Aorta (tissue), 5 donors: ENCODE measurements around the gene NCAM1. TPM values are rescaled to one million over a fixed set of nuclear protein-coding genes. Genes with fewer than 3 reads are reported as not detected.

ENCODE experiments used
- ATAC-seq: fragments of 200-7000 bp; cut with Tn5 transposase; one replicate; pipeline ENCODE4 v1.9.1; 2022; ENCODE audit warnings: moderate library complexity; ENCODE audit not compliant: low FRiP score
- DNase-seq, 2 donors: peaks; one replicate each; pipeline ENCODE4 v3.0.0-alpha.2; 2020
- H3K27ac ChIP-seq, 2 donors: one replicate each; pipeline ENCODE4 v1.5.1; 2013; ENCODE audit warnings: low read length in 2 of 2, mild to moderate bottlenecking in 2 of 2, moderate library complexity in 2 of 2, control low read depth in 1 of 2, inconsistent platforms in 1 of 2, low read depth in 1 of 2
- H3K27me3 ChIP-seq, 2 donors: one replicate each; pipeline ENCODE4 v1.6.1; 2013; ENCODE audit warnings: control low read depth in 1 of 2, low read length in 1 of 2, mild to moderate bottlenecking in 1 of 2, moderate library complexity in 1 of 2; ENCODE audit not compliant: insufficient read depth in 2 of 2, control insufficient read depth in 1 of 2
- H3K36me3 ChIP-seq, 2 donors: one replicate each; pipeline ENCODE4 v1.6.1; 2013; ENCODE audit warnings: control low read depth in 1 of 2, low read length in 1 of 2, mild to moderate bottlenecking in 1 of 2; ENCODE audit not compliant: insufficient read depth in 2 of 2, control insufficient read depth in 1 of 2
- H3K4me1 ChIP-seq, 2 donors: one replicate each; pipeline ENCODE4 v1.6.1; 2013; ENCODE audit warnings: low read length in 2 of 2, control low read depth in 1 of 2, mild to moderate bottlenecking in 1 of 2, moderate library complexity in 1 of 2; ENCODE audit not compliant: insufficient read depth in 2 of 2, control insufficient read depth in 1 of 2
- H3K4me3 ChIP-seq, 2 donors: one replicate each; pipeline ENCODE4 v1.5.1; 2013; ENCODE audit warnings: low read length in 2 of 2, control low read depth in 1 of 2, mild to moderate bottlenecking in 1 of 2
- H3K9me3 ChIP-seq: one replicate; pipeline ENCODE4 v1.6.1; 2013; ENCODE audit warnings: mild to moderate bottlenecking, low read length; ENCODE audit not compliant: control insufficient read depth
- WGBS, 2 donors: extraction: QIAGEN DNeasy Blood & Tissue Kit; methylation state at CpG; one replicate each; pipeline ENCODE4 v1.1.7; 2013; 5-methylcytosine and 5-hydroxymethylcytosine counted together
- intact Hi-C, 2 donors: fragments of 100-400 bp; cut with DNase I; formaldehyde crosslinking; loops; one replicate each; pipeline versions ENCODE4 v1.14.2 to v1.15.0; 2022
- polyA plus RNA-seq, 2 donors: library from polyadenylated mRNA; stranded (reverse); fragments of 200-250 nt; gene quantifications; one replicate each; pipeline ENCODE4 v1.2.3, GENCODE V29; 2013
- total RNA-seq, 2 donors: library from RNA; stranded (reverse); fragmentation: NEBNext Ultra II Directional; extraction: Animal tissue kit (Norgen Biotek cat#: 25700); gene quantifications; one replicate each; pipeline ENCODE4 v1.2.1, GENCODE V29; 2021
- donor health status: healthy with polysubstance abuse.
- donor health status: Bipolar disorder and iron deficiency.
- donor health status: DM: no; HTN: no; CAD: no.
- donor health status: DM: no; HTN: no; CAD: no.
- donor health status: DM: yes; HTN: yes; CAD: no.

Gene NCAM1
- total and polyA plus RNA-seq, 4 donors = 1.8 to 19.4 (median 6.1) TPM

DNA sequence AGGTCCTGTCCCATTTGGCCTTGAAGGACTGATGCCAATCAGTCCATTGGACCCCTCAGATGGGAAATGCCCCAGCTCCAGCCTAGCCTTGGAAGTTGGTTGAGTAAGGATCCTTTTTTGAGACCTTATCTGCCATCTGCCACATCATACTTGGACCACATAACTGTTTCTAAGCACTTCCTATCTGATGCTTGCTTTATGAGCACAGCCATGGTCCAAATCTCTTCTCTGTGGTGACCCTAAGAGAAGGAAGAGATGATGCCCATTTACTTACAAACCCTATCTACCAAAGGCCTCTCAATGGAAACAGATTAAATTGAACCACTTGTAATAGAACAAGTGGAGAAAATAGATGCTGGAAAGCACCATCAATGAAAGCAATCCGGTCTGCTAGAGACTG is 299.3 kb downstream of the NCAM1 start:
- H3K4me3 ChIP-seq = no peak overlapping the region
- H3K27ac ChIP-seq = no peak overlapping the region
- intact Hi-C loops = no loop called here
- H3K36me3 ChIP-seq = no peaks in the 10 kb centered on the region
- H3K4me1 ChIP-seq = no peaks in the 10 kb centered on the region
- H3K9me3 ChIP-seq = no peaks in the 10 kb centered on the region
- DNase-seq (no peak), ATAC-seq (no peak)
- 96 to 100% methylated on average over 1 of the region's 1 CpG for WGBS, 2 donors
- no peaks in the 10 kb centered on the region for H3K27me3 ChIP-seq

DNA sequence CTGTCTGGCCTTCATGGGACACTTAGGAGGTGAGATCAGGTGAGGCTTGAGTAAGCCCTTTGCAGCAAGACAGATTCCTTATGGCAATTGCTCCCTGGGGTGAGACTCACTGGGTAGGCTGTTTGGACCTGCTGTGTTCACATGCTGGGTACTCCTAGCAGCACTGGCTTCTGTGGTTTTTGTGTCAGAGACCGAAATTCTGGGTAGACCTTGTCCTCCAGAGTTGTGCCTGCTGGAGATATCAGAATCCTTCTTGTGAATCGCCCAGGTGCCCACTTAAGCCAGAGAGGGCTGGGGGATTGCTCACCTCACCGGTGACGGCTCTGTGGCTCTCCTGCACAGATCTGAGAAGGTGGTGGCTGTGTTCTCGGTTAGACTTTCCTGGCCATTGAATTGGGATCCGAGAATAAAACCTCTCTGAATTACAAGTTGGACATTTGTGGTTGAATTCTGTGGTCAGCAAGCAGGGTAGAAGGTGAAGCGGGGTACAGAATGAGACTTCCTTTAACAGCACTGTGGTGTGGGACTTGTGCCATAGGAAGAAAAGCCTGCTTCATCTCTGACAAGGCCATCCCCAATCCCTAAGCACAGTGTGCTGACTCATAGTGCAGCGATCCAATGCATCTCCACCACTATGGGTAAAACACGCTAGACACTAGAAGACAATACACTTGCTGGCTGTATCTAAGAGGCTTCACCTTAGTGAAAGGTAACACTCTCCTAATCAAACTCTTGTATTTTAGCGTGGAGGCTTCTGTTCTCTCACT is 300.7 kb downstream of the NCAM1 start:
- Histone ChIP-seq H3K9me3 (no peaks in the 10 kb centered on the region), H3K4me1 (no peaks in the 10 kb centered on the region), H3K4me3 (no peak overlapping the region), H3K36me3 (no peaks in the 10 kb centered on the region), H3K27me3 (no peaks in the 10 kb centered on the region), H3K27ac (no peak overlapping the region)
- no peak for ATAC-seq
- WGBS, 2 donors = 94% methylated on average over 10 of the region's 10 CpGs
- no peak for DNase-seq
- intact Hi-C loops = no loop called here

DNA sequence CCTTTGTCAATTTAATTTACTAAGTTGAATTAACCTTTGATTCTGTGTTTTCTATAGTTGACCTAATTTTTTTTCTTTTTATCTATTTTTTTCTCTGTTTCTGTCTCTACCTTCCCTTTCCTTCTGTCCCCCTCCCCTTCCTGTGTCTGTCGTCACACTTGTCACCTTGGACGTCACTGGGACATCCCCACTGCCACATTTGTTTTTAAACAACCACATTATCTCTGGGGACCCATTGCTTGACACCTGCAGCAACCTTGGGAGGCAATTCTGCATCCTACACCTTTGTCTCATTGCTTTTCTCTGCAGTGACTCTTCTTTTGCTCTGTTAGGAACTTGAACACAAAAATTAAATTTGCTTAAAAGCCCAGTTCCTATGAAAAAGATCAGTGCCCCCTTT is 301.4 kb downstream of the NCAM1 start:
- ATAC-seq = no peak

DNA sequence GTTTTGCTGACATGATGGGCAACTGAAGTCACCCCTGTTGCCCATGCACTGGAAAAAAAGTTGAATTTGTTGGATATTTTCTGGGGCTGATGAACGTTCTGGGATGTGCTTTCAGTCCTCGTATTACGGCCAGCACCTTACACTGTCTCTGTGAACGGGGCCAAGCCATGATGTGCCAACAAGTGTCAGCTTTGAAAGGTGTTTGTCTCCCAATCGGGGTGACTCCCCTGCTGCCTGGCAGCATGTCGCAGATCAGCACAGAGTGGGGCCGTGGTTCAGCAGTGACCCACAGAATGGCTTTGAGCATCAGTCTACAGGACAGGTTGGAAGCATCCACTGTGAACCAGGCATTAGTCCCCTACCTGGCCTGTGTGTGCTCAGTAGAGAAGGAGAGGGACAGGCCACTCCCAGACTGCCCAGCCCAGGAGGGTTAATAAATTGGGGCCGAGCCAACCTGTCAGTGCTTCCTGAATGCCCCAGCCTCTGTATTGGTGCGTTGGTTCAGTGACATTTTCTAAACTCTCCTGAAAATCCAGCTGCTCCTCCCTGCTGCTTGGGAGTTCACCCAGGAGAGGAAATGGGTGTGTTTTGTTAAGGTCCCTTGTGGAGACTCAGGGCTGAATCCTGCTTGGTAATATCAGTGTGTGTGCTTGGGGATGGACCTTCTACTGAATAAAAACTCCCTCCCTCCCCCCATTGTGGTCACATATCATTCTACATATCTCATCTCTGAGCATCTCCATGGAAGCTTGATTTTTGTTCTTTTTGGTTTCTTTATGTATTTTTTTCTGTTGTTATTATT is 302.4 kb downstream of the NCAM1 start:
- Histone ChIP-seq H3K27ac (no peak overlapping the region), H3K4me1 (no peaks in the 10 kb centered on the region), H3K9me3 (no peaks in the 10 kb centered on the region), H3K27me3 (no peaks in the 10 kb centered on the region), H3K4me3 (no peak overlapping the region), H3K36me3 (no peaks in the 10 kb centered on the region)
- intact Hi-C loops = no loop called here
- DNase-seq (no peak), ATAC-seq (no peak)
- WGBS, 2 donors = 75 to 78% methylated on average over 9 of the region's 9 CpGs

More for the DNA sequence above, 301.4 kb downstream of the NCAM1 start:
- Histone ChIP-seq H3K4me3 (no peak overlapping the region), H3K27me3 (no peaks in the 10 kb centered on the region), H3K9me3 (no peaks in the 10 kb centered on the region), H3K4me1 (no peaks in the 10 kb centered on the region), H3K36me3 (no peaks in the 10 kb centered on the region), H3K27ac (no peak overlapping the region)
- intact Hi-C loops = no loop called here
- DNase-seq = no peak
- 76 to 82% methylated on average over 2 of the region's 2 CpGs for WGBS, 2 donors

DNA sequence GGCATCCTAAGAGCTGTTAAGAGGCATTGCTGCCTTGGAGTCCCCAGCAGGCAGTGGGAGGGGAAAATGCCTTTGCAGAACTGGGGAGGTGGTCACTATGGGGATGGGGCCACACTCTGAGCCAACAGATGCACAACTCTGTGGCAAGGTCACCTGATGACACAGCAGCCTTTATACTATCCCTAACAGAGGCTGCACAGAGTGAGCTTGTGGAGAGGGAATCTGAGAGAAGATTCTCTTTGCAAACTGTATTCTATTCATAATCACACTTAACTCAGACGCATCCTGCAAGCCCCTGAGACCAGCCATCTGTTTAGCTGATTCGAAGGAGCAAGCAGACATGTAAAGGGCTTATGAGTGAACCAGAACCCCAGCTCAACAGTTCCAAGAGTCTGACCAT is 304.1 kb downstream of the NCAM1 start:
- intact Hi-C loops = no loop called here
- Histone ChIP-seq H3K4me3 (no peak overlapping the region), H3K36me3 (no peaks in the 10 kb centered on the region), H3K27ac (no peak overlapping the region), H3K4me1 (no peaks in the 10 kb centered on the region), H3K27me3 (no peaks in the 10 kb centered on the region), H3K9me3 (no peaks in the 10 kb centered on the region)
- DNase-seq = no peak
- WGBS, 2 donors = 78 to 80% methylated on average over 2 of the region's 2 CpGs
- ATAC-seq = no peak

DNA sequence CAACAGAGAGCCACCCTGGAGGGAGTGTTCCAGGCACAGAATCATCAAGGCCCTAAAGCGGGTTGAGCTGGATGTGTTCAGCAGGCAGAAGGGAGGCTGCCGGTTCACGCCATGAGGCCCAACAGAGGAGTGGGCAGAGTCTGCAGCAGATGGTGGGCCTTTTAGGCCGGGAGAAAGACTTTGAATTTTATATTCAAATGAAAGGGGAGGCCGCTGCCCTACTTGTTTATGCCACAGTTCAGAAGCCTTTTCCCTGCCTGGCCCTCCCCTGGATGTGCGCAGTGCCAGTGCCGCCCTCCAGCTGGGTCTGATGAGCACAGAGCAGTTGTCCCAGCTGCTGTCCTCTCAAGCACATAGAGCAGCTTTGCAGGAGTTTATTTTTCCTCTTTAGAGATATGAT is 306.3 kb downstream of the NCAM1 start:
- intact Hi-C loops = no loop called here
- no peak overlapping the region for H3K4me3 ChIP-seq
- no peaks in the 10 kb centered on the region for H3K9me3 ChIP-seq
- no peak overlapping the region for H3K27ac ChIP-seq
- ATAC-seq (no peak), DNase-seq (no peak)
- no peaks in the 10 kb centered on the region for H3K36me3 ChIP-seq
- no peaks in the 10 kb centered on the region for H3K27me3 ChIP-seq
- 92% methylated on average over 7 of the region's 7 CpGs for WGBS, 2 donors
- no peaks in the 10 kb centered on the region for H3K4me1 ChIP-seq

DNA sequence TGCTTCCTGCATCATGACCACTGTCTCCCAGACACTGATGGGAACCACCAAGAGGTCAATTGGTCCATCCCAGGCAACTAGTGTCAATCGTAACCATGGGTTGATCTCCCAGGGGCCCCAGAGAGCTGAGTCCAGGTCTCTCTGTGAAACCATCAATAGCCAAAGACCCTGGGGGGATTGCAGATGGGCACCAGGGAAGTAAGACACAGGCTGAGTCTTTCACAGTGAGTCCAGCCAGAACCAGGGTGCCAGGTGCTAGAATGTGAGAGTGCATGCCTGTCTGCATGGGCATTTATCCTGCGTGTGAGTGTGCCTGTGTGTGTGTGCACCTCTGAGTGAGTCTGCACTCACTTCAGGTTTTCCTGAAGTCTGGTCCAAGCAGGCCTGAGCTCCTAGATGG is 307.9 kb downstream of the NCAM1 start:
- intact Hi-C loops = no loop called here
- no peaks in the 10 kb centered on the region for H3K4me1 ChIP-seq
- 92 to 97% methylated on average over 2 of the region's 2 CpGs for WGBS, 2 donors
- H3K27ac ChIP-seq = no peak overlapping the region
- no peaks in the 10 kb centered on the region for H3K9me3 ChIP-seq
- H3K36me3 ChIP-seq = no peaks in the 10 kb centered on the region
- ATAC-seq = no peak
- H3K27me3 ChIP-seq = no peaks in the 10 kb centered on the region
- H3K4me3 ChIP-seq = no peak overlapping the region
- DNase-seq = no peak

DNA sequence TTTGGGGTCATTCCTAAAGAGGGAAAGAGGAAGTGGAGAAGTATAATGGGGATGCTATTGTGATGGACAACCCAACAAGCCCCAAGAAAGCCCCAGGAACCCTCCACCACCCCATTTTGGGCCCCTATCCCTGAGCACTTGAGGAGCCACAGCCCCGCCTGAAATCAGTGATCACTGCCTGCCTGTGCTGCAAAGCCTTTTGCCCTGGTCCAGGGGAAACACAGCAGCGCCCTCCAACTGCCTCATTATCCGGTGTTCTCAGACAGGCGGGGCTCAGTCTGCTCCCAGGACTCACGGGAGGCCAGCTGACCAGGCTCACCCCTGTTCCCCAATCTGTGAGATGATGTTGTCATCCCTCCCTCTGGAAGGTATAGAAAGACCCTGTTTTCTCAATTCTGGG is 308.4 kb downstream of the NCAM1 start:
- WGBS, 2 donors = 92 to 95% methylated on average over 5 of the region's 5 CpGs
- no peaks in the 10 kb centered on the region for H3K4me1 ChIP-seq
- H3K36me3 ChIP-seq = no peaks in the 10 kb centered on the region
- no peak overlapping the region for H3K27ac ChIP-seq
- intact Hi-C loops = no loop called here
- ATAC-seq = no peak
- DNase-seq = no peak
- H3K9me3 ChIP-seq = no peaks in the 10 kb centered on the region
- H3K4me3 ChIP-seq = no peak overlapping the region
- no peaks in the 10 kb centered on the region for H3K27me3 ChIP-seq

DNA sequence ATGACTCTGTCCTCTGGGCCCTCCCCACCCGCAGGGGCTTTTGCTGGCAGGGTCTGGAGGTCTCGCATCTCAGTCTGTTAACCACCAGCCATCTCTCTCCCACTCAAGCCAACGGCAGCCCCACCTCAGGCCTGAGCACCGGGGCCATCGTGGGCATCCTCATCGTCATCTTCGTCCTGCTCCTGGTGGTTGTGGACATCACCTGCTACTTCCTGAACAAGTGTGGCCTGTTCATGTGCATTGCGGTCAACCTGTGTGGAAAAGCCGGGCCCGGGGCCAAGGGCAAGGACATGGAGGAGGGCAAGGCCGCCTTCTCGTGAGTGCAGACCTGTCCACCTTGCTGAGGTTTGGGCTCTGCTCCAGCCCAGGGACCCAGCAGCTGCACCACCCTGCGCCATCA is 308.9 kb downstream of the NCAM1 start:
- H3K9me3 ChIP-seq = no peaks in the 10 kb centered on the region
- H3K4me1 ChIP-seq = no peaks in the 10 kb centered on the region
- no peak overlapping the region for H3K27ac ChIP-seq
- no peak overlapping the region for H3K4me3 ChIP-seq
- DNase-seq (no peak), ATAC-seq (no peak)
- no peaks in the 10 kb centered on the region for H3K36me3 ChIP-seq
- WGBS, 2 donors = 97% methylated on average over 13 of the region's 13 CpGs
- intact Hi-C loops = no loop called here
- H3K27me3 ChIP-seq = no peaks in the 10 kb centered on the region
